ENCODE data around the gene TRIM73. TPM values are rescaled to one million over a fixed set of nuclear protein-coding genes. Genes with fewer than 3 reads are reported as not detected.
A peak's percentile ranks its signal among the peaks of the same experiment; 100 is the strongest.
"Not testable (repeated sequence)": the region's sequence is repeated elsewhere in the genome, so short reads cannot be mapped to it uniquely, and the experiment has no call there.

The TRIM73 gene
- total RNA-seq, 1 experiment from 2014 or later: 4.1 TPM

- DNase-seq (ENCODE audit: low read depth, low spot score); intact Hi-C loops (cut with micrococcal nuclease; ENCODE audit: unreplicated experiment); in situ Hi-C loops (cut with HindIII; ENCODE audit: low pct_unique_long_range_greater_than_20kb, low sequenced_read_pairs); CTCF ChIA-PET; H3K27me3 ChIP-seq (ENCODE audit: control insufficient read depth, insufficient read depth, low read length); POLR2A ChIA-PET; H3K36me3 ChIP-seq (ENCODE audit: control insufficient read depth, insufficient read depth, low read length); H3K4me3 ChIP-seq (ENCODE audit: low read depth in 2 of 2, low read length in 2 of 2); H3K9me3 ChIP-seq (ENCODE audit: control insufficient read depth, insufficient read depth, low read depth, low read length); H3K27ac ChIP-seq (ENCODE audit: low read length); BruUV-seq (replicated peaks); H3K4me1 ChIP-seq (ENCODE audit: control insufficient read depth, insufficient read depth, low read length): not testable (repeated sequence)
- ATAC-seq: peak; percentile 76
Observed at GRCh38 chr7:75374519-75375317, 20.7 kb upstream of the TRIM73 start.

- H3K27me3 ChIP-seq (ENCODE audit: control insufficient read depth, insufficient read depth, low read length); DNase-seq (ENCODE audit: low read depth, low spot score); H3K4me1 ChIP-seq (ENCODE audit: control insufficient read depth, insufficient read depth, low read length); CTCF ChIA-PET; H3K4me3 ChIP-seq (ENCODE audit: low read depth in 2 of 2, low read length in 2 of 2); intact Hi-C loops (cut with micrococcal nuclease; ENCODE audit: unreplicated experiment); H3K36me3 ChIP-seq (ENCODE audit: control insufficient read depth, insufficient read depth, low read length); in situ Hi-C loops (cut with HindIII; ENCODE audit: low pct_unique_long_range_greater_than_20kb, low sequenced_read_pairs); H3K27ac ChIP-seq (ENCODE audit: low read length); POLR2A ChIA-PET; H3K9me3 ChIP-seq (ENCODE audit: control insufficient read depth, insufficient read depth, low read depth, low read length): not testable (repeated sequence)
- peak; percentile 7; the same call in 1 of the 2 replicates for ATAC-seq
- TSS peak; percentile 53 for BruUV-seq (replicated peaks)
Observed at GRCh38 chr7:75393194-75393593, 2.2 kb upstream of the TRIM73 start.

- BruUV-seq (replicated peaks); H3K27me3 ChIP-seq (ENCODE audit: control insufficient read depth, insufficient read depth, low read length); H3K36me3 ChIP-seq (ENCODE audit: control insufficient read depth, insufficient read depth, low read length); CTCF ChIA-PET; in situ Hi-C loops (cut with HindIII; ENCODE audit: low pct_unique_long_range_greater_than_20kb, low sequenced_read_pairs); H3K4me3 ChIP-seq (ENCODE audit: low read depth in 2 of 2, low read length in 2 of 2); H3K4me1 ChIP-seq (ENCODE audit: control insufficient read depth, insufficient read depth, low read length); DNase-seq (ENCODE audit: low read depth, low spot score); H3K27ac ChIP-seq (ENCODE audit: low read length); intact Hi-C loops (cut with micrococcal nuclease; ENCODE audit: unreplicated experiment); ATAC-seq; POLR2A ChIA-PET; H3K9me3 ChIP-seq (ENCODE audit: control insufficient read depth, insufficient read depth, low read depth, low read length): not testable (repeated sequence)
Observed at GRCh38 chr7:75397865-75398264, 2.4 kb downstream of the TRIM73 start.

GRCh38 chr7:75398771-75399700, 3.6 kb downstream of the TRIM73 start:
- H3K9me3 ChIP-seq (ENCODE audit: control insufficient read depth, insufficient read depth, low read depth, low read length); POLR2A ChIA-PET; H3K4me1 ChIP-seq (ENCODE audit: control insufficient read depth, insufficient read depth, low read length); H3K27me3 ChIP-seq (ENCODE audit: control insufficient read depth, insufficient read depth, low read length); H3K4me3 ChIP-seq (ENCODE audit: low read depth in 2 of 2, low read length in 2 of 2); H3K36me3 ChIP-seq (ENCODE audit: control insufficient read depth, insufficient read depth, low read length); intact Hi-C loops (cut with micrococcal nuclease; ENCODE audit: unreplicated experiment); CTCF ChIA-PET; in situ Hi-C loops (cut with HindIII; ENCODE audit: low pct_unique_long_range_greater_than_20kb, low sequenced_read_pairs); BruUV-seq (replicated peaks); DNase-seq (ENCODE audit: low read depth, low spot score); H3K27ac ChIP-seq (ENCODE audit: low read length): not testable (repeated sequence)
- ATAC-seq: peak; percentile 28; the same call in 1 of the 2 replicates

GRCh38 chr7:75400575-75400974, 5.1 kb downstream of the TRIM73 start:
- BruUV-seq (replicated peaks); ATAC-seq; H3K36me3 ChIP-seq (ENCODE audit: control insufficient read depth, insufficient read depth, low read length); H3K4me3 ChIP-seq (ENCODE audit: low read depth in 2 of 2, low read length in 2 of 2); POLR2A ChIA-PET; intact Hi-C loops (cut with micrococcal nuclease; ENCODE audit: unreplicated experiment); H3K4me1 ChIP-seq (ENCODE audit: control insufficient read depth, insufficient read depth, low read length); CTCF ChIA-PET; H3K27ac ChIP-seq (ENCODE audit: low read length); DNase-seq (ENCODE audit: low read depth, low spot score); H3K9me3 ChIP-seq (ENCODE audit: control insufficient read depth, insufficient read depth, low read depth, low read length); in situ Hi-C loops (cut with HindIII; ENCODE audit: low pct_unique_long_range_greater_than_20kb, low sequenced_read_pairs); H3K27me3 ChIP-seq (ENCODE audit: control insufficient read depth, insufficient read depth, low read length): not testable (repeated sequence)

- ATAC-seq; DNase-seq (ENCODE audit: low read depth, low spot score); H3K27me3 ChIP-seq (ENCODE audit: control insufficient read depth, insufficient read depth, low read length); CTCF ChIA-PET; POLR2A ChIA-PET; intact Hi-C loops (cut with micrococcal nuclease; ENCODE audit: unreplicated experiment); BruUV-seq (replicated peaks); H3K36me3 ChIP-seq (ENCODE audit: control insufficient read depth, insufficient read depth, low read length); H3K4me1 ChIP-seq (ENCODE audit: control insufficient read depth, insufficient read depth, low read length); in situ Hi-C loops (cut with HindIII; ENCODE audit: low pct_unique_long_range_greater_than_20kb, low sequenced_read_pairs); H3K4me3 ChIP-seq (ENCODE audit: low read depth in 2 of 2, low read length in 2 of 2); H3K9me3 ChIP-seq (ENCODE audit: control insufficient read depth, insufficient read depth, low read depth, low read length); H3K27ac ChIP-seq (ENCODE audit: low read length): not testable (repeated sequence)
Observed at GRCh38 chr7:75403455-75404443, 8.3 kb downstream of the TRIM73 start.

GRCh38 chr7:75404663-75405062, 9.2 kb downstream of the TRIM73 start:
- H3K9me3 ChIP-seq (ENCODE audit: control insufficient read depth, insufficient read depth, low read depth, low read length); H3K27ac ChIP-seq (ENCODE audit: low read length); H3K27me3 ChIP-seq (ENCODE audit: control insufficient read depth, insufficient read depth, low read length); BruUV-seq (replicated peaks); POLR2A ChIA-PET; intact Hi-C loops (cut with micrococcal nuclease; ENCODE audit: unreplicated experiment); CTCF ChIA-PET; H3K36me3 ChIP-seq (ENCODE audit: control insufficient read depth, insufficient read depth, low read length); H3K4me1 ChIP-seq (ENCODE audit: control insufficient read depth, insufficient read depth, low read length); DNase-seq (ENCODE audit: low read depth, low spot score); H3K4me3 ChIP-seq (ENCODE audit: low read depth in 2 of 2, low read length in 2 of 2); in situ Hi-C loops (cut with HindIII; ENCODE audit: low pct_unique_long_range_greater_than_20kb, low sequenced_read_pairs): not testable (repeated sequence)
- peak; percentile 68 for ATAC-seq
